ENCODE data around the gene FBL.
"Not testable (repeated sequence)": the region's sequence is repeated elsewhere in the genome, so short reads cannot be mapped to it uniquely, and the experiment has no call there.

- not testable (repeated sequence) for TF ChIP-seq MAX (IDR thresholded peaks at IDR 0.05); CTCF (IDR thresholded peaks at IDR 0.05; ENCODE audit: low read depth, low read length, missing input control); ATF3 (IDR thresholded peaks at IDR 0.05); SP1 (IDR thresholded peaks at IDR 0.05); FOXA1 (IDR thresholded peaks at IDR 0.05); RAD21 (IDR thresholded peaks at IDR 0.05); TAF1 (conservative IDR thresholded peaks at IDR 0.05)
Observed at GRCh38 chr19:39879796-39880195, 33.6 kb upstream of the FBL start.

All from liver (tissue), 3 donors.